GM21526 (cell line): ENCODE data around the gene ERN1.

Source experiments
- ATAC-seq: cut with Tn5 transposase; IDR thresholded peaks from one replicate; pipeline ENCODE4 v1.9.1; 2021; ENCODE audit warnings: moderate library complexity; ENCODE audit not compliant: unreplicated experiment, low FRiP score

ERN1 gene

DNA sequence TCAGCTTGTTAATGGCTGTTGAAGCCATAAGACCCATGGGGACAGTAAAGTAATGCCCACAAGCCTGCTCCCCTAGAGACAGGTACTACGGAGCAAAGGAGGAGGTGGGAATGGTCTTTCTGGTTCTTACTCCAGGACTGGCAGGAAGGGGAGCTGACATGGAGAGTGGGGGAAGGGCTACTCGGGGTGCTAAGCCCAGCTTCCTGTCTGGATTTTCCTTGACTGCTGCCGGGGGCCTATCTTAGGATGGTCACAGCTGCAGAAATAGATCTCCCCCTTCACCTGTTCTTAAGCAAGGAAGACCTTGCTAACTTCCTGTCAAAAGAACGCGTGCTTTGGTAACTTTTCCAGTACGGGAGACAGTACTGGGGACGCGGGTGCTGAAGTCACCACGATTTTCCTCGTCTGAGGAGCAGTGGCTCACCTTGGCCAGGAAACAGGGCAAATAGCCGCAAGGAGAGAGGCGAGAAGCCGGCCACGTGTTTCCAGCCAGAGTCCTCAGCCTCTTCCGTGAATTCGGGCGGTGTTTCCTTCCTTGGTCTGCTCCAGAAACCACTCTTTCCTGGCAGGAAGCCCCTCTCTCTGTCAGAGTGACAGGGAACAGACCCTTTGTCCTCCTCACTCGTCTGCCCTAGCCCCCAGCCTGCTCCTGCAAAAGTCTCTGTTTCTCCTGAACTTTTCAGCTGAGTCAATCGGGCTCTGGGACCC, 132.4 kb downstream of the ERN1 start:
- ATAC-seq = no peak

GRCh38 chr17:63996430-63997182, 133.3 kb downstream of the ERN1 start:
- no peak for ATAC-seq

DNA sequence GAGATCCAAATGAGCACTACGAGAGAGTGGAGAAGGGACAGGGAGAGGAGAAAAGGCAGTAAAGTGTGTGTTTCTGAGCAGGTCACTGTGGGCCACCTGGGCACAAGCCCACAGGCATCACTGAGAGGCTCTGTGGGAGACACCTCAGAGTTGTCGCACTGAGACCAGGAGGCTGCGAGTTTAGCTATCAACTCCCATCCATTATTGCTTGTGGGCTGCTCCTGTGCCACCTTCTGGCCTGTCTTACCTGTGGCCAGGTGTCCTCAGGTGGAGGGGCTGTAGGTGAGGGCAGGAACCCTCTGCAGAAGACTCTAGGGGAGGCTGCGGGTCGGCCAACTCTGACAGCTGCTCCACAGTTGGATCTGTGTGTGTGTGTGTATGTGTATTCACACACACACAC, 134.3 kb downstream of the ERN1 start:
- no peak for ATAC-seq

DNA sequence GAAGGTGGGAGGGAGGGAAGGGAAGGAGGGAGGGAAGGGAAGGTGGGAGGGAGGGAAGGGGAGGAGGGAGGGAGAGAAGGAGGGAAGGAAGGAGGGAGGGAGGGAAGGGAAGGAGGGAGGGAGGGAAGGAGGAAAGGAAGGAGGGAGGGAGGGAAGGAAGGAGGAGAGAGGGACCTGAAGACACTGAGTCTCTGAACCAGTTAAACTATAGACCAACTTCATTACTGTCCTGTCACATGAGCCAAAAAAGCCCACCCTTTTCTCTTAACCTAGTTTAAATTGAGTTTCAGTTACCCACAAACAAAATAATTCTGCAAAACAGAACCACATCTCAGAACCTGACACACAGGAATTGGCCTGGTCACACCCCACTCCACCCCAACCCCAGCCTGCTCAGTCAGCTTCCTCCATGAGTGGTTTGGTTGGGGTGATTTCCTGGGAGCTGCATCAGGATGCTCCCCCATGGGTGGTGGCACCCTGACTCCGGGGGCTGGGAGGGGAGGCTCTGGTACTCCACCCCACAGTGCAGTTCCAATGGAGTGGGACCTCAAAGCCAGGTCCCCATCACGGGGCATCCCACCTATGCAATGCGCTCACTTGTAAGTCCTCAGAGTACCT, 136.5 kb downstream of the ERN1 start:
- no peak for ATAC-seq

- no peak for ATAC-seq
Measured at GRCh38 chr17:63991611-63992010, 138.3 kb downstream of the ERN1 start.

DNA sequence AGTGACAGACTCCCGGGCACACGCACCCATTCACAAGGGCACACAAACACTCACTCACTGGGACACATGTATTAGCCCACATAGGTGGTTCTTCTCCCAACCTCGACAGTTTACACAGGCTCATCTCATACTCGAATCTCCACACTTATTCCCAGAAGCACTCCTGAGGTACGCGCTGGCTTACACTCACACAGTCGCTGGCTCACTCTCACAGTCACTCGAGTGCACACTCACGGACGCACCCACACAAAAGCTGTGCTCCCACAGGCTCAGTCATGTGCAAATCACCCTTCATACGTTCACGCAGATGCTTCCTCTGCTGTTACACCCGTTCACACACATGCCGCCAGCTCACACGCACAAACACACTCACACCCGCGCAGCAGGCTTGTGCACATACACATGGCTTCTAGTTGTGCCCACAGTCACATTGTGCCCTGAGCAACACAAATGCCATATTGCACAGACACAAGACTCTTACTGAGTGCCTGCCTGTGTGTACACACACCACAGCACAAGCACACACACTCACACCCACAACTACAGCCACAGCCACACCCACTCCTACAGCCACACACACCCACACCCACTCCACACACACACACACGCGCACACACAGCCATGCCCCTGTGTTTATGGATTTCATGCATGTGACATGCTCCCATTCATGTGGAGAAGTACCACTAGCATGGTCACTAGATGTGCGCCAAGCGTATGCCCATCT, 140.2 kb downstream of the ERN1 start:
- ATAC-seq = no peak
